Liver (tissue), 3 donors: Measurements from ENCODE around the gene MLLT6.

Source experiments
- GABPA ChIP-seq, 2 donors: IDR thresholded peaks in 1 of 2; conservative IDR thresholded peaks in 1 of 2; 2 replicates each; pipeline ENCODE4 v1.6.1; 2016; ENCODE audit warnings: antibody characterized with exemption in 2 of 2, mild to moderate bottlenecking in 1 of 2, moderate library complexity in 1 of 2
- TF ChIP-seq, protein P1 (sequence below): fragments of 150-350 bp; IDR thresholded peaks from 2 replicates; pipeline ENCODE4 v1.5.1; 2017; ENCODE audit warnings: improper control_type of control experiment, low read depth, low read length; ENCODE audit not compliant: missing input control
- TF ChIP-seq, protein P2 (sequence below): IDR thresholded peaks from 2 replicates; pipeline ENCODE4 v1.6.1; 2016; ENCODE audit warnings: antibody characterized with exemption
- donor health status: healthy.
- donor health status: healthy.

DNA sequence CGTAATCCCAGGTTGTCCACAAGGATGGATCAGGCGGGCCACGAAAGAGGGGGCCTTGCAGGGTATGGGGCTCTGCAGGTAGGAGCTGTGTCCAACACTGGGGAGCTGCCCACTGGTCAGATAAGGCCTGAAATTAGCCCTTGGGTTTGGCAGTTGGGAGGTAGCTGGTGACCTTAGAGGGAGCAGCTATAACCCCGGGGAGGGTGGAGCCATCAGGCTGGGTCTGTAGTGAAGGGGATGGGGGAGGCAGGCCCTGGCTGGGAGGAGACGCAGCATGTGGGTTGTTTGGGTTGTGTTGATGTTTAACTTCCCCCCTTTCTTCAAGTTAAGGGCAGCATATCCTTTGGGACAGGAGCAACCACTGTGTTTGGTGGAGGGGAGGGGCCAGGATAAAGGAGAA, 5.9 kb downstream of the MLLT6 start:
- TF ChIP-seq, protein P1, sequence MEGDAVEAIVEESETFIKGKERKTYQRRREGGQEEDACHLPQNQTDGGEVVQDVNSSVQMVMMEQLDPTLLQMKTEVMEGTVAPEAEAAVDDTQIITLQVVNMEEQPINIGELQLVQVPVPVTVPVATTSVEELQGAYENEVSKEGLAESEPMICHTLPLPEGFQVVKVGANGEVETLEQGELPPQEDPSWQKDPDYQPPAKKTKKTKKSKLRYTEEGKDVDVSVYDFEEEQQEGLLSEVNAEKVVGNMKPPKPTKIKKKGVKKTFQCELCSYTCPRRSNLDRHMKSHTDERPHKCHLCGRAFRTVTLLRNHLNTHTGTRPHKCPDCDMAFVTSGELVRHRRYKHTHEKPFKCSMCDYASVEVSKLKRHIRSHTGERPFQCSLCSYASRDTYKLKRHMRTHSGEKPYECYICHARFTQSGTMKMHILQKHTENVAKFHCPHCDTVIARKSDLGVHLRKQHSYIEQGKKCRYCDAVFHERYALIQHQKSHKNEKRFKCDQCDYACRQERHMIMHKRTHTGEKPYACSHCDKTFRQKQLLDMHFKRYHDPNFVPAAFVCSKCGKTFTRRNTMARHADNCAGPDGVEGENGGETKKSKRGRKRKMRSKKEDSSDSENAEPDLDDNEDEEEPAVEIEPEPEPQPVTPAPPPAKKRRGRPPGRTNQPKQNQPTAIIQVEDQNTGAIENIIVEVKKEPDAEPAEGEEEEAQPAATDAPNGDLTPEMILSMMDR, result no peak
- TF ChIP-seq, protein P2, sequence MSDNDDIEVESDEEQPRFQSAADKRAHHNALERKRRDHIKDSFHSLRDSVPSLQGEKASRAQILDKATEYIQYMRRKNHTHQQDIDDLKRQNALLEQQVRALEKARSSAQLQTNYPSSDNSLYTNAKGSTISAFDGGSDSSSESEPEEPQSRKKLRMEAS, result no peak
- TF ChIP-seq GABPA (IDR thresholded peaks at IDR 0.05 in 1 of 2, conservative IDR thresholded peaks at IDR 0.05 in 1 of 2), result no peak
